Cerebellar nuclear complex (tissue), 1 donor: ENCODE results near the gene ZNF835.

Experiments
- DNase-seq, 2 experiments: peaks; one replicate each; lab custom pipeline; 2025; lab: John Stamatoyannopoulos, UW

ZNF835 gene

GRCh38 chr19:56663931-56664500, 7.5 kb downstream of the ZNF835 start:
- no peak for DNase-seq

- DNase-seq: no peak
These were observed 10.3 kb downstream of the ZNF835 start for GRCh38 chr19:56661248-56661647.

- DNase-seq: no peak
These were observed 11.0 kb downstream of the ZNF835 start for GRCh38 chr19:56660381-56661107.

- no peak for DNase-seq
These were observed 17.4 kb downstream of the ZNF835 start for GRCh38 chr19:56654151-56654550.

- no peak for DNase-seq
These were observed 28.0 kb downstream of the ZNF835 start for GRCh38 chr19:56643460-56643955.

- no peak for DNase-seq
These were observed 28.7 kb downstream of the ZNF835 start, which contains the start of gene SMIM17 for GRCh38 chr19:56642711-56643459. TSS of gene SMIM17 (plus strand) at chr19:56643159. CDS start at chr19:56645668, 2,509 bp downstream.

GRCh38 chr19:56639217-56639616, 32.3 kb downstream of the ZNF835 start:
- no peak for DNase-seq

GRCh38 chr19:56637976-56638555, 33.5 kb downstream of the ZNF835 start:
- DNase-seq: no peak

- no peak for DNase-seq
These were observed 38.5 kb downstream of the ZNF835 start for GRCh38 chr19:56633021-56633420.

GRCh38 chr19:56625708-56626107, 45.8 kb downstream of the ZNF835 start:
- no peak for DNase-seq

GRCh38 chr19:56623006-56623405, 48.6 kb downstream of the ZNF835 start:
- no peak for DNase-seq

GRCh38 chr19:56622374-56622773, 49.2 kb downstream of the ZNF835 start:
- no peak for DNase-seq

GRCh38 chr19:56619121-56619520, 52.4 kb downstream of the ZNF835 start:
- DNase-seq: no peak

GRCh38 chr19:56617531-56617930, 54.0 kb downstream of the ZNF835 start:
- no peak for DNase-seq

GRCh38 chr19:56613639-56614038, 57.9 kb downstream of the ZNF835 start:
- DNase-seq: no peak

- DNase-seq: no peak
These were observed 58.8 kb downstream of the ZNF835 start for GRCh38 chr19:56612737-56613136.
